Natural killer cell treated with Interleukin-12 subunit alpha and Interleukin-12 subunit beta and Interleukin-15 and Interleukin-18, amount 100 ng/mL, for 72 hours (primary cell): ENCODE measurements around the gene RFTN1. TPM values are rescaled to one million over a fixed set of nuclear protein-coding genes. Genes with fewer than 3 reads are reported as not detected.

Experiments
- ATAC-seq, 2 donors: fragments of 150-1000 bp; cut with Tn5 transposase in 1 of 2; sonication (Bioruptor Pico), chemical (Tn5 transposase) in 1 of 2; 2 replicates each; pipeline ENCODE4 v1.10.0; 2021
- DNase-seq: peaks from one replicate; pipeline ENCODE4 v3.0.0; 2022; ENCODE audit warnings: low spot score
- H3K27ac Mint-ChIP-seq, 2 donors: 1 replicate in 1 of 2; 2 replicates in 1 of 2; pipeline ENCODE4 v1.8.0; 2022; ENCODE audit warnings: mixed read lengths in 2 of 2, mild to moderate bottlenecking in 1 of 2, moderate library complexity in 1 of 2
- H3K27me3 Mint-ChIP-seq, 2 donors: 1 replicate in 1 of 2; 2 replicates in 1 of 2; pipeline ENCODE4 v1.8.0; 2022; ENCODE audit warnings: mixed read lengths in 2 of 2
- H3K36me3 Mint-ChIP-seq: one replicate; pipeline ENCODE4 v1.8.0; 2022; ENCODE audit warnings: mixed read lengths
- H3K4me1 Mint-ChIP-seq, 2 donors: 1 replicate in 1 of 2; 2 replicates in 1 of 2; pipeline ENCODE4 v1.8.0; 2022; ENCODE audit warnings: low read depth in 2 of 2, mixed read lengths in 2 of 2, mild to moderate bottlenecking in 1 of 2
- H3K4me3 Mint-ChIP-seq: one replicate; pipeline ENCODE4 v1.8.0; 2022; ENCODE audit warnings: mixed read lengths
- H3K9me3 Mint-ChIP-seq: 2 replicates; pipeline ENCODE4 v1.8.0; 2022; ENCODE audit warnings: mixed read lengths
- total RNA-seq, 2 donors: library from RNA; stranded (reverse); gene quantifications; one replicate each; pipeline ENCODE4 v1.2.3, GENCODE V29; 2022

The RFTN1 gene
- total RNA-seq, 2 donors from 2014 or later, result 194 to 201 TPM

DNA sequence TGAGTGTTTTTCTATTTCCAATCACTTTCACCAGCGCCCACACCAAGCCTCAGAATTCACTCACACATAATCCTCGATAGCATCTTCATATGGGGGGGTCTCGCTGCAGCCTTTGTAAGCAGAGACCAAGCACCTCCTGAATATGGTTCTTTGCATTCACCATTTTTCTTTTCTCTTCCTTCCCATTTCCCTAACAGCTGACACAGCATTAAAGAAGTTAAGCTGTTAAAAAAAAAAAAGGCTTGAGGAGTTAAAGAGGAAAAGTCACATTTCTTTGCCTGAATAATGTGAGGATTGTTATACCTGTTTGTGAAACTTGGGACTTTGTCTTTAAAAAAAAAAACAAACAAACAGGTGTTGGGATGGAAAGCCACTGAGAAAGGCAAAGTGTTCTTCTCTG, 41.6 kb downstream of the RFTN1 start:
- H3K27me3 Mint-ChIP-seq, result no peaks in the 10 kb centered on the region
- H3K4me1 Mint-ChIP-seq, result peaks cover 68 to 76% of the 10 kb centered on the region in 2 donors
- no peak overlapping the region for H3K4me3 Mint-ChIP-seq
- peaks cover 33% of the 10 kb centered on the region for H3K36me3 Mint-ChIP-seq
- H3K27ac Mint-ChIP-seq, result peak overlapping the region in 1 of 2 donors; percentile 33
- DNase-seq (no peak), ATAC-seq (no peak)
- no peaks in the 10 kb centered on the region for H3K9me3 Mint-ChIP-seq

DNA sequence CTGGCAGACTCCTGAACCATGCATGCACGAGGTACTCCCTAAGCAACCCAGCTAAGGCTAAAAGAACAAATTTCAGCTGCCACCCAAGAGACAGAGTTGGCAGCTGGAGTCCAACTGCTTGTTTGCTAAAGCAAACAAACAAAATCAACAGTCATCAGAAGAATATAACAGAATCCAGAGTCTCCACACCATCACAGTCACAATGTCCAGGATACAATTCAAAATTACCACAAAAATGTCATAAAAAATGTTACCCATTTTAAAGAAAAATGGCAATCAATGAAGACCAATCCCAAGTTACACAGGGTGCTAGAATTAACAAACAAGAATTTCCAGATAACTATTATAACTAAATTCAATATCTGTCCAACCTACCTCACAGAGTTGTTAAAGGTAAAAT, 42.9 kb downstream of the RFTN1 start:
- no peaks in the 10 kb centered on the region for H3K9me3 Mint-ChIP-seq
- peak overlapping the region in 1 of 2 donors; percentile 10 for H3K27ac Mint-ChIP-seq
- ATAC-seq, result no peak
- peaks cover 32% of the 10 kb centered on the region for H3K36me3 Mint-ChIP-seq
- peaks cover 60 to 68% of the 10 kb centered on the region in 2 donors for H3K4me1 Mint-ChIP-seq
- DNase-seq, result no peak
- H3K27me3 Mint-ChIP-seq, result no peaks in the 10 kb centered on the region
- H3K4me3 Mint-ChIP-seq, result no peak overlapping the region

- H3K9me3 Mint-ChIP-seq, result no peaks in the 10 kb centered on the region
- H3K27me3 Mint-ChIP-seq, result no peaks in the 10 kb centered on the region
- DNase-seq (no peak), ATAC-seq (peak in 1 of 2 donors; percentile 54)
- H3K27ac Mint-ChIP-seq, result peak overlapping the region; percentile 38 to 61
- peak overlapping the region; percentile 63 for H3K4me3 Mint-ChIP-seq
- H3K4me1 Mint-ChIP-seq, result peaks cover 56 to 64% of the 10 kb centered on the region in 2 donors
- peaks cover 36% of the 10 kb centered on the region for H3K36me3 Mint-ChIP-seq
These were observed 45.0 kb downstream of the RFTN1 start for GRCh38 chr3:16468336-16469098.

- H3K4me3 Mint-ChIP-seq, result peak overlapping the region; percentile 63
- no peak for DNase-seq
- H3K4me1 Mint-ChIP-seq, result peaks cover 61 to 63% of the 10 kb centered on the region in 2 donors
- ATAC-seq, result no peak
- no peaks in the 10 kb centered on the region for H3K9me3 Mint-ChIP-seq
- H3K27ac Mint-ChIP-seq, result peak overlapping the region; percentile 38 to 61
- H3K36me3 Mint-ChIP-seq, result peaks cover 36% of the 10 kb centered on the region
- no peaks in the 10 kb centered on the region for H3K27me3 Mint-ChIP-seq
These were observed 45.5 kb downstream of the RFTN1 start for GRCh38 chr3:16468002-16468335.

GRCh38 chr3:16467393-16467792, 46.1 kb downstream of the RFTN1 start:
- H3K9me3 Mint-ChIP-seq, result no peaks in the 10 kb centered on the region
- no peaks in the 10 kb centered on the region for H3K27me3 Mint-ChIP-seq
- peaks cover 63 to 67% of the 10 kb centered on the region in 2 donors for H3K4me1 Mint-ChIP-seq
- H3K36me3 Mint-ChIP-seq, result peaks cover 36% of the 10 kb centered on the region
- peak; percentile 65 to 84 for ATAC-seq
- peak overlapping the region; percentile 38 to 61 for H3K27ac Mint-ChIP-seq
- peak; percentile 66 for DNase-seq
- peak overlapping the region; percentile 63 for H3K4me3 Mint-ChIP-seq

- Mint-ChIP-seq H3K27ac (peak overlapping the region; percentile 38 to 61), H3K27me3 (no peaks in the 10 kb centered on the region), H3K36me3 (peaks cover 34% of the 10 kb centered on the region), H3K4me1 (peaks cover 64 to 66% of the 10 kb centered on the region in 2 donors), H3K9me3 (no peaks in the 10 kb centered on the region), H3K4me3 (peak overlapping the region; percentile 1)
- ATAC-seq (no peak), DNase-seq (no peak)
These were observed 46.7 kb downstream of the RFTN1 start for GRCh38 chr3:16466822-16467221.

DNA sequence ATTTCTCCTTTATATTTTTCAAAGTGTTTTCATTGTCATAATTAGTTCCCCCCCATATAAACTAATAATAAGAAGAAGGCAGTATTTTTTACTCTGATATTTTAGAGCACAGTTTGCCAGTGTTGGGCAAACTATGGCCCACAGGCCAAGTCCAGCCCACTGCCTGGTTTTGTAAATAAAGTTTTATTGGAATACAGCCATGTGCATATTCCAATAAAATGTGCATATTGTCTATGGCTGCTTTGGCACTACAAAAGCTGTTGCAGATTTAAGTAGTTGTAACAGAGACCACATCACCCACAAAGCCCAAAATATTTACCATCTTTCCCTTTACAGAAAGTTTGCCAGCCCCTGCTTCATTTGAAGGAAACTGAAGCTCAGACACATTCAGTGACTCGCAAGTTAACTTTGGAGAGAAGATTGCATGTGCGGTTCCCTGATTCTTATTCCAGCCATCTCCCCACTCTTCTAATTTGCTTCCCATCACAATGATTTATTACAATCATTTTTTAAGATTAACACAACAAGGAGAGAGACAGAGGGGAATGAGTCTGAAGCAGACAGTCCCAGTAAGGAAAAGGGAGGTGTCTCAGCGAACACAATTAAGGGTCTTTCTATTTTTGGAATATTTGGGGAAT, 48.9 kb downstream of the RFTN1 start:
- ATAC-seq, result no peak
- peaks cover 58 to 60% of the 10 kb centered on the region in 2 donors for H3K4me1 Mint-ChIP-seq
- H3K4me3 Mint-ChIP-seq, result peak overlapping the region; percentile 27
- no peaks in the 10 kb centered on the region for H3K9me3 Mint-ChIP-seq
- no peaks in the 10 kb centered on the region for H3K27me3 Mint-ChIP-seq
- no peak for DNase-seq
- H3K36me3 Mint-ChIP-seq, result peaks cover 19% of the 10 kb centered on the region
- H3K27ac Mint-ChIP-seq, result peak overlapping the region; percentile 34 to 58

DNA sequence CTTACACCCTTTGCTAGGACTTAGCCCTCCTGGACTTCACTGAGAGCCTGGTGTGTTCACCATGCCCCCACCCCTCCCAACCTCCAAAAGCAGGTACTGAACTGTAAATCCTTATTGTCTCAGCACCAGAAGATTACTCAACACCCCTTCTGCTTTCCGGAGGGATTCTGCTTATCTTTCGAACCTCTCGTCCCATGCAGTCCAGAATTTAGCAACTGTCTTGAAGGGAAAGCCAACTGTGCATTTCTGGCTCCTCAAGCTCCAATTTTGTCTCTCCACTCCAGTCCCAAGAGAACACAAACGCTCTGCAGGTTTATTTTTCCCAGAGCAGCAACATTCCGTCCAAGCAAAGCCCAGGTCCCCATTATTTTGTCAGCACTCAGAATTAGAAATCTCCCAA, 49.6 kb downstream of the RFTN1 start:
- Mint-ChIP-seq H3K27ac (peak overlapping the region; percentile 34 to 58), H3K4me1 (peaks cover 52 to 54% of the 10 kb centered on the region in 2 donors), H3K36me3 (peaks cover 15% of the 10 kb centered on the region), H3K4me3 (peak overlapping the region; percentile 27), H3K27me3 (no peaks in the 10 kb centered on the region), H3K9me3 (no peaks in the 10 kb centered on the region)
- DNase-seq, result no peak
- no peak for ATAC-seq

DNA sequence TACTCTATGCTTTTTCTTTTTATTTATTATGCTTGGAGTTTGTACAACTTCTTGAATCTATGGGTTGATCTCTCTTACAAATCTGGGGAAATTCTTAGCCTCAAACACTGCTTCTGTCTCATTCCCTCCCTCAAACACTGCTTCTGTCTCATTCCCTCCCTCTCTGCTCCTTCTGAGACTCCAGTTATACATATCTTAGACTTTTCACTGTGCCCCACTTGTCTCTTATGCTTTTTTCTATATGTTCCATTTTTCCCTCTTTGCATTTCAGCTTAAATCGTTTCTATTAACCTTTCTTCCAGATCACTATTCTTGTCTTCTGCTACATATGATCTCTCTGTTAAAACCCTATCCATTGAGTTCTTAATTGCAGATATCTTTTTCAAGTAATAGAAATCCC, 50.4 kb downstream of the RFTN1 start:
- Mint-ChIP-seq H3K4me1 (peaks cover 51 to 52% of the 10 kb centered on the region in 2 donors), H3K9me3 (no peaks in the 10 kb centered on the region), H3K27me3 (no peaks in the 10 kb centered on the region), H3K4me3 (peak overlapping the region; percentile 32), H3K27ac (peak overlapping the region; percentile 44 to 50), H3K36me3 (peaks cover 14% of the 10 kb centered on the region)
- ATAC-seq (peak in 1 of 2 donors; percentile 7), DNase-seq (no peak)

GRCh38 chr3:16462679-16463078, 50.8 kb downstream of the RFTN1 start:
- Mint-ChIP-seq H3K27me3 (no peaks in the 10 kb centered on the region), H3K27ac (peak overlapping the region; percentile 44 to 50), H3K4me3 (peak overlapping the region; percentile 32), H3K4me1 (peaks cover 51 to 52% of the 10 kb centered on the region in 2 donors), H3K36me3 (peaks cover 14% of the 10 kb centered on the region), H3K9me3 (no peaks in the 10 kb centered on the region)
- ATAC-seq (peak; percentile 78 to 82), DNase-seq (no peak)

DNA sequence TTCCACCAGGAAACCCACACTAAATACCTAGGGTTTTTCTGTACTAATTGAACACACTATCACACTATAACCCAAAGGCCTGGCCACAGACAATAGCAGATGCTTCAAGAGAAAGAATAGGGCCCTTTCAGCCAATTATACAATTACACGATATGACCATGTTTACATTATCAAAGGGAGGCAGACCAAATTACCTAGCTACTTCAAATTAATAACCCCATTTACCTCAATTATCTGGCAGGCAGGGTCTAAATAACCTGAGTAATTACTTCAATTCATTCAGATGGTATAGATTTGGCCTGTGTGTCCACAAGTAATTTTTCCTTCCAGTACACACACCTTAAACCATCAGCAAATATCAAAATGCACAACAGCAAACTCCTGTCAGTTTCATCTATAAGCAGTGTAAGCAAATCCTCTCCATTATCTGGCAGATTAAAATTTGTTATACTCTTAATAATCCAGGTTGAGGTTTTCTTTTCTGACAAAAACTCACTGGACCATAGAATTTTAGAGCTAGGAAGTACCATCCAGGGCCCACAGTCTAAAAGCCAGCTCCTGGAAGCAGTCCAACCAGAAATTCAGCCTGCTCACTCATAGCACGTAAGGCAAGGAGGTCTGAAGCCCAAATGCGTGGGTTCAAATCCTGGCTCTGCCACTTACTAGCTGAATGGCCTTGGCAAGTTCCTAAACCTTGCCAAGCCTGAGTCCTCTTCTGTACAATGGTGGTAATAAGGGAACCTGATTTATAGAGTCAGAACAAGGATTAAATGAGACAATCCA, 51.8 kb downstream of the RFTN1 start:
- H3K4me1 Mint-ChIP-seq, result peaks cover 43% of the 10 kb centered on the region in 2 donors
- H3K4me3 Mint-ChIP-seq, result no peak overlapping the region
- peaks cover 11% of the 10 kb centered on the region for H3K36me3 Mint-ChIP-seq

GRCh38 chr3:16460886-16461285, 52.6 kb downstream of the RFTN1 start:
- Mint-ChIP-seq H3K36me3 (peaks cover 8% of the 10 kb centered on the region), H3K27me3 (no peaks in the 10 kb centered on the region), H3K27ac (no peak overlapping the region), H3K4me3 (no peak overlapping the region), H3K4me1 (peaks cover 40% of the 10 kb centered on the region in 2 donors), H3K9me3 (no peaks in the 10 kb centered on the region)
- ATAC-seq, result no peak
- no peak for DNase-seq

More for the DNA sequence above, 51.8 kb downstream of the RFTN1 start:
- no peak for ATAC-seq
- no peaks in the 10 kb centered on the region for H3K27me3 Mint-ChIP-seq
- H3K27ac Mint-ChIP-seq, result peak overlapping the region; percentile 44 to 50
- DNase-seq, result no peak
- H3K9me3 Mint-ChIP-seq, result no peaks in the 10 kb centered on the region

DNA sequence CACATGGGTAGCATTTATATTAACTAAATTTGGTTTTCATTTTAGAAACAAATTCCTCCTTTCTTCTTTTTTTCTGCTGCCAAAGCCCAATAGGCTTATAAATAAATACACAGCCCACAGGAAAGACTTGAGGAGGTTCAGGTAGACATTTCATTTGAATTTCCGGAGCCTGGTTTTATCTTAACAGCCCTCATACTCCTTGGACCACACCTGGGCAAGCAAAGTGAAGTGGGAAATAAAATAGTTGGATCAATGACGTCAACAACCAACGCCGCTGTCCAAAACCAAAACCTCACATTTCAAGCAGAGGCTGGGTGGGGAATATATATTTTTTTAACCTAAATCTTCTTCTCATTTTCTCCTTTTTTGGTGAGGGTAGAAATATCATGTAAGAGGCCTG, 53.2 kb downstream of the RFTN1 start:
- Mint-ChIP-seq H3K27me3 (no peaks in the 10 kb centered on the region), H3K4me3 (no peak overlapping the region), H3K9me3 (no peaks in the 10 kb centered on the region), H3K36me3 (peaks cover 8% of the 10 kb centered on the region), H3K4me1 (peaks cover 40 to 43% of the 10 kb centered on the region in 2 donors), H3K27ac (no peak overlapping the region)
- ATAC-seq (no peak), DNase-seq (no peak)
